ENCODE data around the gene NAPG. TPM values are rescaled to one million over a fixed set of nuclear protein-coding genes. Genes with fewer than 3 reads are reported as not detected.
"Not testable (repeated sequence)": the region's sequence is repeated elsewhere in the genome, so short reads cannot be mapped to it uniquely, and the experiment has no call there.

NAPG gene
- total RNA-seq, result 43.6 and 44.4 TPM in 2 replicates

DNA sequence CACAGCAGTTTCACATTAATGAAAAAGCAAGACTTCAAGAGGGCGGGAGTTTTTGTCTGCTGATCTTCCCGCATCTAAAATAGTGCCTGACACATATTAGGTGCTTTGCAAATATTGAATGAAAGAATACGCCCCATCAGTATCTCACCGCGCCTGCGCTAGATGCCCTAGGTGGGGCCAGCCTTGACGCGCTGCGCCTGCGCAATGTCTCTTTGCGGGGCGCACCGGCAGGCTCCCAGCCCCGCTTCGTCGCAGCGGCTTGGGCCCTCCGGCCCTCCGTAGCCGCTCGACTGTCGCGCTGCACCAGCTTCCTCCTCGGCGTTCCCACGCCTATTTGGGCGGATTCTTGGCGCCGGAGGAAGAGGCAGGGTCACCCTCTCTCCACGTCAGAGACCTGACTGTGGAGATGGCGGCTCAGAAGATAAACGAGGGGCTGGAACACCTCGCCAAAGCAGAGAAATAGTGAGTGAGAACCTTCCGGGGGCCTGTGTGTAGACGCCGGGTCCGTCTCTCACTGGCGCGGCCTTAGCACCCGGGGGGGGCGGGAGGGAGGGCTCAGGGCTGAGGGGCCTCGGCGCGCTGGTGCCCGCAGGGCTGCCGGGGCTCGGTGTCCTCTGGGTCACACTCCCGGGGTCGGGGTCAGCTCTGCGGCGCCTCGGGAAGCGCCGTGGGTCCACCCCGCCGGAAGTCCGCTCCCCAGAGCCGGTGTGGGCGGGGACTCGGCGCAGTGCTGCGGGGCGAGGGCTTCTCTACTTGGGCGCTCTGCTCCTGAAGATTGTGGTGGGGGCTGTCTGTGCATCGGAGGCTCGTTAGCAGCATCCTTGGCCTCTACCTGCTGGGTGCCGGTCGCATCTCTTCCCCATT lies at the start of gene NAPG:
Gene NAPG, plus strand, starts transcription at position 331 of the 864 bp plus-strand sequence. Its CDS starts 76 bp downstream, at position 407.
- DNase-seq, result peak; percentile 97

DNA sequence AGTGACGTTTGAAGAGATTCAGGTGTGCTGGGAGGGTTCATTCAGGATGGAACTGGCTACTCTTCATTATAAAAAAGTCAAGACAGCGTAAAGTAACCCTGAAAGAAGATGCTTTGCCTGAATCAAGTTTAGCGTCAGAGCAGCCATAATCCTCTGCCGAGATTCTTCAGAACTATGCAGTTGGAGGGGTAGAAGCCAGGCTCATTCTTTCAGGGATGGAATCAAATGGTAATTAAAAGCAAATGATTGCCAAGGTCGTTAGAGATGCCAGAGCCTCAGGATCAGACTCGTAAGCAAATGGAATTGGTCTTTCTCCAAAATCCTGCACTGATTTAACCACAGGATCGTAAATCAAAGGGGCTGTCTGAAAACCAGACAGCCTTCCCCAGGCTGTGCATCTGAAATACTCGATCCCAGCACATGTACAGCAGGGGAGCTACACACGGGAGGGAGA lies 49.5 kb upstream of the NAPG start:
- DNase-seq, result no peak

DNA sequence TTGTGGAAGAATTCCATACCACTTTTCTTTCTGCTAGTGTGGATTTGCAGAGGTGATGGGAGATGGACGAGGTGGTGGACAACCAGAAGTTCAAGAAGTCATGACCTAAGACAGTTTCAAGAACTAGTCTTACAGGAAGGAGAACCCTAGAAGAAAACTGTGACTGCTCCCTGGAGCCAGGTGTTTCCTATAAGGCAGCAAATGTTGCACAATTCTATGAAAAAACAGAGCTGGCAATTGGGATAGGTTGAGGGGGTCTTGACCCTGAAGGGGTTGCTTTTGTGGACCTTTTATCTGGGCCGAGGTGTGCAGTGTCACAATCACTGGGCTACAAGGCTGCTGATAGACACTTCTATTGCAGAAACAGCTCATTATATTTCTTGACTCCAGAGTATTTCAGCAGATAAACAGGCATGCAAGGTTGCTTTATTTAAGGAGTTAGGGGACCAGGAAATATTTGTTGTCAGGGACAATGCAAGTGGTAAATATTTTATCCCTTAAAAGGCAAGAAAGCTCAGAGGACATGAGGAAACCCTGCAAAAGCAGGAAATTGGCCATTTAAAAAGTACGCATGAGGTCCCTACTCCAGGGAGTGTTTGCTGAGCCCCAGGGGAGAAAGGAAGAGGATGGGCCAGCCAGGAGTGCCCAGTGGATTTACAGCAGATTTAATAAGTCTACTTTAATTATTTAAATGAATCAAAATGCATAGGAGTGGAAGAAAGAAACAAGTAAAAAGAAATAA lies 48.5 kb upstream of the NAPG start:
- no peak for DNase-seq

DNA sequence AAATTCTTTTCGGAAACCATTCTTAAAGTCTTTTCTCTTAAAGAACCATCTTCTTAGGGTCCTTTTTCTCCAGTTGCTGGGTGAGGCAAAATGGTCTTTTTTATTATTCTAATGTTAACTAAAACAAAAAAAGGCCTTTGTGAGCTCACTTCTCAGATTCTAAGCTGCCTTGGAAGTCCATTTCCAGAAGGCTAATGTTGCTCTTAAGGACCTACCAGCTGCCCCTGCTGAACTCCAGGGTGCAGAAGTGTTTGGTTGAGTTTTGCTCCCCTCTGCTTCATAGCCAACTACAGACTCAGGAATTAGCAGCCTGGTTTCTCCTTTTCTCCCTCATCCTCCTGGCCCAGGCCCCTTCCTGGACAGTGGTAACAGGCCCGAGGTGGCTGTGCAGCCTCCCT lies 48.0 kb upstream of the NAPG start:
- DNase-seq, result no peak

DNA sequence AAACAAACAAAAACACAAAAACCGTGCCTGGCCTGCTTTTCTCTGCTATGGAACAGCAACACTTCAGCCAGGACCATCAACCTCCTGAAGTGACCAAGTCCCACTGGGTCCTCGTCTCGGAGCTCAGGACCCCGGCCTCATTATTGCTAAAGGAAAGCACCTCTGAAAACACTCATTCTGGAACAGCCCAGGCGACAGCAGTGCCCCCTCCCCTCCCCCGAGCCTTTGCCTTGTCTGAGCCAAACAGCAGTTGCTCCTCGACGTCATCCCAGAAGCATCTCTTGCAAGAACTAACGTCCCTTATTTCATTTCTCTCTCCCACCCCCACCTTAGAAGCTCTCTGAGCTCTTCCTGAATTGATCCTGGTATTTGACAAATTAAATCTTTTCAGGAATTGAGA lies 44.0 kb upstream of the NAPG start:
- no peak for DNase-seq

DNA sequence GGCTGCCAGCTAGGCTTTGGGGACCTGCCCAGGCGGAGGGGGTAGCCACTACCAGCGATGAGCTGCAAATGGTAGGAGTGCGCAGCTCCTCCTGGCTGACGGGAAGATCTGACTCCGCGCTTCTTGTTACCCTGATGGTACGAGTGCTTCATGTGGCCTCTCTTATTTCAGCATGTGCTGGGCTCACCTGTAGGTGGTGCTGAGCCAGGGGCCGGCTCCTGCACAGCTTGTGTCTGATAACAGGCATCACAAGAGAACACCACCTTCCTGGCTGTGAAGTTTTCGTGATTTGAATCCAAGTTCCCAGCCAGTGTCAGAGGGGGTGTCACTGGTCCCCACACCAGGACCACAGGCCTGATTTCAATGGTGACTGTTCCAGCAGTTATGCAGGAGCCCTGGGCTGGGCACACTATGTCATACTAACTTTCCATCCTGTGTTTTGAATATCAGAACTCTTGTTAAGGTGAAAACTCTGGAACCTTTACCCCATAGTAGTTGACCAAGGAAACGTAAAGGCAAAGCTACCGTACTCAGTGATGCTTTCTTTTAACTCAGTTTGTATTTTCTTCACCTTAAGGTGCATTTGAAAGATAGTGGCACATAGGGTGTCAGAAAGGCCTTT lies 43.4 kb upstream of the NAPG start:
- no peak for DNase-seq

DNA sequence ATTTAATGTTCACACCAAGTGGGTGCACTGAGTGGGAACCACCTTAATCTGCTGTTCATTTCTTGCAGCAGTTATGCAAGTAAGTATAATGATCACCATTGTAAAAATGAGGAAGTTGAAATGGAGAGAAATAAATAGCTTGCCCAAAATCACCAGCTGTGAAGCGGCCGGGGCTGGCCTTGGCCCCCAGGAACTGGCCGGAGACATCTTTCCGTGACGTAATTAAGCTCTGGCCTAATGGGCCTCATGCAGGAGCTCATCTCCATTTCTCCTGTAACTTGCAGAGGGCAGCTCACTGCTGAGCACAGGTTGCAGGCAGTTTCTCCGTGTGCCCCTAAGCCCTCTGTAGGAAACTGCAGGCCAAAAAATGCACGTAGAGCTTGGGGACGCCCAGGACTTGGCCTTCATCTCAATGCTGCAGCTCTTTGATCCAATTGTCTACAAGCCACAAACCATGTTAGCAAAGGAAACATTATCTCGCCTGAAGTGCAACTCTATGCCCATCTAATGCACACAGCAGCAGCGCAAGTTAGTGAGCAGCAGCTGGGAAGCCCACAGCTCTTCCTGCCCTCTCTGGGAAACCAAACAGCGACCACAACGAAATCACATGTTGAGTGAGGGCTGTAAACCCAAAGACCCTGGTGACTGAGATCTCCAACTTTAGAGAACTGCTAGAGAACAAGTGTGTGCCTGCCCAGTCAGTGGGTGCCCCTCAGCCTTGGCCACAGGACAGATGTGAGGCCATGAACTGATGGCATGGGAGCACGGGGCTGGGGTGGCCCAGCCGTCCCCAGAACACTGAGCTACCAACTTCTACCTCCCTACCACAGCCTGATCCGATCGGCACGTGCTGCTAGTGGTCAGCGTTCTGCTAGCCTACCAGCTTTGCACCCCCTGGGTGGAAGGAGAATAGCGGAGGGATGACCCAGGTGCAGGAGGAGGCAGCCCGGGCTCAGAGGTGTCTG lies 42.6 kb upstream of the NAPG start:
- DNase-seq, result no peak

DNA sequence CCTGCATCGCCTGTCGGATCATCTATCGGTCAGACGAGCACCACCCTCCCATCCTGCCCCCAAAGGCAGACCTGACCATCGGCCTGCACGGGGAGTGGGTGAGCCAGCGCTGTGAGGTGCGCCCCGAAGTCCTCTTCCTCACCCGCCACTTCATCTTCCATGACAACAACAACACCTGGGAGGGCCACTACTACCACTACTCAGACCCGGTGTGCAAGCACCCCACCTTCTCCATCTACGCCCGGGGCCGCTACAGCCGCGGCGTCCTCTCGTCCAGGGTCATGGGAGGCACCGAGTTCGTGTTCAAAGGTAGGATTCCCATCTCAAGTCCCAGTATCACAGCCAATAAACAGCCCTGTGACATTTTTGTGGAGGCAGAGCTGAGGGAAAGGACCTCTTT lies 40.4 kb upstream of the NAPG start:
- DNase-seq, result no peak

DNA sequence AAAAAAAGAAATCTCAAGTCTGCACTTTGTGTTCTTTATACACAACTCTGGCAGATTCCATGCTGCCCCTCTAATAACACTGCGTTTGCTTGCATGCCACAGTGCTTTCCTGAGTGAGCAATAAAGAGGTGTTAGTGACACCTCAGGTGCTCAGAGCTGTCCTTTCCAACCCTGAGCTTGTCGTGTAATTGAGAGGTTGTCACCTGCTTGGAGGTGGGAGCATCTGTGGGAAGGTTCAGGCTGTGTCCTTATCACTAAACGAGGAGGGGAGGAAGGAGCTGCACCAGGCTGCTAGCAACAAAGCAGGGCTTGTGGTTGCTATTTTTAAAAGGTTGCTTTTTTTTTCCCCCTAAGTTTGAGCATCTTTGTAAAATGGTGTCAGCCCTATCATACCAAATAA lies 39.5 kb upstream of the NAPG start:
- DNase-seq, result no peak

DNA sequence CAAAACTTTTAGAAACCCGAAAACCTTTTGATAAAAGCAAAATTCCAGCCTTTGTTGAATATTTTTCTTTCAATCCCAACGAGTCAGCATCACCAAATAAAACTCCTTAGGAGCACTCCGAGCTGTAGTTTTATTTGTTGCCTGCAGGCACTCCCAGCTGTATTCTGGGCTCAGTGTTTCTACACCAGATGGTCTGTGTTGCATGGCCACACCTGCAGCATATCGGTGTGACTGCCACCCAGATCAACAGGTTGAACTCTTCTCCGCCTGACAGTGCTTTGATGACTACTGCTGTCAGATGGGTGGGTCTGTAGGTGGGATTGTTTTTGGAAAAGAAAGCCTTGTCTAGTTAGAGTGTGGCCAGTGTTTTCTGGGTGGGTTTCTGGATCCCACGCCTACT lies 38.7 kb upstream of the NAPG start:
- DNase-seq, result no peak

DNA sequence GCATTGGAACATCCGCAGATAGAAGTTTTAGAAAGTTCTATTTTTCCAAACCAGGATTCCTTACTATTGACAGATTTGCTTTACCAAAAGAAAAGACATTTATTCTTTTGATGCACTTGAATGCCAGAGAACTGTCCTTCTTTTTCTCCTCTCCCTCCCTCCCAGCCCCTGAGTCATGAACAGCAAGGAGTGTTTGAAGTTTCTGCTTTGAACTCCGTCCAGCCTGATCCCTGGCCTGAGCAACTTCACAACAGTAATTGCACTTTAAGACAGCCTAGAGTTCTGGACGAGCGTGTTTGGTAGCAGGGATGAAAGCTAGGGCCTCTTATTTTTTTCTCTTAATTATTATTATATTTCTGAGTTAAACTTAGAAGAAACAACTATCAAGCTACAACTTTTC lies 37.8 kb upstream of the NAPG start:
- DNase-seq, result no peak

DNA sequence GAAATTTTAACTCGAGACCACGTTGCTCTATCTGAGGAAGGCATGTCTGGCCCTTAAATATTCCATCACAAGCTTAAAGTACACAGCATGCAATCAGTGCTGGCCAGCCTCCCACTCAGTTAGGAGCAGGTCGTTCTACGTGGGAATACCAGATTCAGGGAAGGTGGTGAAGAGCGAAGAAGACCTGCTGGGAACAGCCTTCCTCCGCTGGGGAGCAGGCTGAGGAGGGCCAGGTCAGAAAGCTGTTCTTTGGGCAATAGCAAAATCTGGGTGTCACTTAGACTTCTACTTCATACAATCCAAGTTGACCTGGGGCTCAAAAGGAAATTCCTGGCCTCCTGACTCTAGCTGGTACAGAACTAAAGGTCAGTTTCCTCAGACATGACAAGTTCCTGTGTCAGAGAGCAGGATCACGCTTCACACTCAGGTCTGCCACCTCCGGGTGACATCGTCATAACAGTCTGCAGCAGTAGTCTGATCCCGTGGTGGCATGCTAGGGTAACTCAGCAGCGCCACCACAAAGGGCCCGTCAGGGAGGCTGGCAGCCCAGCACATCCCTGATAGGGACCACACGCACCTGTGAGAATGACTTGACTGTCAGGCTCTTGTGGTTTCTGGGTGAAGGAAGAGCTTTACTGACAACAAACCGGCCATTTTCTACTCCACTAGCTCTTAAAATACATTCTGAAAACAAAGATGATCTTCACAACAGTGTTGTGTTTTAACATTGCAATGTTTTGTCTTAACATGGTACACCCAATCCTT lies 35.2 kb upstream of the NAPG start:
- DNase-seq, result no peak

DNA sequence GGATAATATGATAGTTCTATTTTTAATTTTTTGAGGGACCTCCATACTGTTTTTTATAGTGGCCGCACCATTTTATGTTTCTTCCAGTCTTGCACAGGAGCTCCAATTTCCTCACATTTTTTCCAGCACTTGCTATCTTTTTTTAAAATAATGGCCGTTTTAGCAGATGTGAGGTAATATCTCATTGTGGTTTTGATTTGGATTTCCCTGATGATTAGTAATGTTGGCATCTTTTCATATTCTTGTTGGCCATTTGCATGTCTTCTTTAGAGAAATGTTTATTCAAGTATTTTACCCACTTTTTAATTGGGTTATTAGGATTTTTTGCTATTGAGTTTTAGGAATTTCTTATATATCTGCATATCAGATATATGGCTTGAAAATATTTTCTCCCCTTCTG lies 29.9 kb upstream of the NAPG start:
- DNase-seq, result no peak

DNA sequence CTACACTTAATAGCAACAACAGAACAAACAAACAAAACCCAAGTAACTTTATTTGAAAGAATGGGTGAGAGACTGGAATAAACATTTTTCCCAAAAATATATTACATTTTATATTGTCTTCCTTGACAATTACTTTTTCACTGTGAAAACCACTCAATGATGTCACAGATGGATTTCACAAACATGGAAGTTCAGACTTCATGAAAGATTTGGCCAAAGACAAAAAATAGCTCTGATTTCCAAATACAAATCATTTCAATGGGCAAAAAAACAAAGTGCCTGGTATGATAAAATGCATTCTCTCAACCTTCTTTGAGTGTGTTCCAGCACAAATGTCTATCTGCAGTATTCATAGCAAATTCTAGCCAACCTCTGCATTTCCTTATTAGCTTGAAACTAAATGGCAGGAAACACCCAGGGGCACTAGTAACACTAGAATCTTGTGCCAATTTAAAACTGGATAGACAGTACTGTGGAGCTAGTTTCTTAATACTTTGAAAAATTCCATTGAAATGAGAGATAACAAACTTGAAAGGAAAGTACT lies 28.5 kb upstream of the NAPG start:
- peak; percentile 11 for DNase-seq

DNA sequence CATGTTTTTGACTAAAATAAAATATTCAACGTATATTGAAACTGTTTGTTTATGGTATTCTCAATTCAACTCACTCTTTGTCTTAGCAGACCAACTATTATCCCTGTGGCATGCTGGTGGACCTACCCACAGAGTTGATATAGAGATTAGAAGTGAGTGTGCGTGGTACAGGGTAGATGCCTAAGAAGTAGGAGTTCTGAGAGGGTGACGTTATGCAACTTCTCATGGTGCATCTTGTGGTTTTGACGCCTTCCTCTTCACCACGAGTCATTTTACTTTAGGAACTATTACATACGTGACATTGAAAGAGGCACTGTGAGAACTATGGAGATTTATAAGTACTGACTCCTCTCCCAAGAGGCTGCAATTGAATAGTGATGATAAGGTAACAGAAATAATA lies 26.6 kb upstream of the NAPG start:
- DNase-seq, result no peak

DNA sequence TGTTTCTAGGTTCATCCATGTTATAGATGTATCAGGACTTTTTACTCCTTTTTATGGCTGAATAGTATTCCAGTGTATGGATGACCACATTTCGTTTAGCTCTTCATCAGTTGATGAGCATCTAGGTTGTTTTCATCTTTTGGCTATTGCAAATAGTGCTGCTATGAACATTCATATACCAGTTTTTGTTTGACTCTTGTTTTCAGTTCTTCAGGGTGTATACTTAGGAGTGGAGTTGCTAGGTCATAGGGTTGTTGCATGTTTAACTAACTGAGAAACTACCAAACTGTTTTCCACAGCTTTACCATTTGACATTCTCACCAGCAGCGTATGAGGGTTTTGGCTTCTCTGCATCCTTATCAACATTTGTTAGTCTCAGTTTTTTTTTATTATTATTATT lies 25.8 kb upstream of the NAPG start:
- DNase-seq, result no peak

DNA sequence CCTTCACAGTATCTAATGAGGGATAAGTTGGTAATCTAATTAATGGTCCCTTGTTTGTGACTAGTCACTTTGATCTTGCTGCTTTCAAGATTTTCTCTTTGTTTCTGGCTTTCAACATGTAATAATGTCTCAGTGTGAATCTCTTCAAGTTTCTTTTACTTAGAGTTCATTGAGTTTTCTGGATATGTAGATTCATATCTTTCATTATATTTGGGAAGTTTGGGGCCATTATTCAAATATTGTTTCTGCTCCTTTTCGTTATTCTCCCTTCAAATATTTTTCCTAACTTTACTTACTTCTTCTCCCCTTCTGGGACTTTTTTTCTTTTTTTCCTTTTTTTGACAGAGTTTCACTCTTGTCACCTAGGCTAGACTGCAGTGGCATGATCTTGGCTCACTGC lies 21.1 kb upstream of the NAPG start:
- DNase-seq, result no peak

DNA sequence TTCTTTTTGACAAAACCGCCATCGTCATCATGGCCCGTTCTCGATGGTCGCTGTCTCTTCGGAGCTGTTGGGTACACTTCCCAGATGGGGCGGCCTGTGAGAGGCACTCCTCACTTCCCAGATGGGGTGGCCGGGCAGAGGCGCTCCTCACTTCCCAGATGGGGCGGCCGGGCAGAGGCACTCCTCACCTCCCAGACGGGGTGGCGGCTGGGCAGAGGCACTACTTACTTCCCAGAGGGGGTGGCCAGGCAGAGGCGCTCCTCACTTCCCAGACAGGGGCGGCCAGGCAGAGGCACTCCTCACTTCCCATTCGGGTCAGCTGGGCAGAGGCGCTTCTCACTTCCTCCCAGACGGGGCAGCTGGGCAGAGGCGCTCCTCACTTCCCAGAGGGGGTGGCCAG lies 19.9 kb upstream of the NAPG start:
- DNase-seq, result not testable (repeated sequence)

DNA sequence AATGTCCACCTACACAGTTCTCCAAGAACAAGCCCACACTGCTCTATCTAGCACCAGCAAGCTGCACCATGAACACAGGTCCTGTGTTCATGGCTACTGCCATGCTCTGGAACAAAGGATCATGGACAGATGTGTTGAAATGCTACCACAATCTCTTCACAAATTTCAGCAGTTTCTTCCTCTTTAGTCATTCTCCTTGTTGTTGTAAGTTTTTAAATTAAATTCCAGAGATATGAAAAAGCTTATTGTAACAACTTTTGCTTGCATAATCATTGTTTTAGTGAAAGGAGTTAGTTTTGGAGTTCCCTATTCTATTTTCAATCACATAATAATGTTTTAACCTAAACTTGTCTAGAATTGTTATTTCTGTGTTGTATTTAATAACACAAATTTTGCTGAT lies 17.2 kb upstream of the NAPG start:
- no peak for DNase-seq

DNA sequence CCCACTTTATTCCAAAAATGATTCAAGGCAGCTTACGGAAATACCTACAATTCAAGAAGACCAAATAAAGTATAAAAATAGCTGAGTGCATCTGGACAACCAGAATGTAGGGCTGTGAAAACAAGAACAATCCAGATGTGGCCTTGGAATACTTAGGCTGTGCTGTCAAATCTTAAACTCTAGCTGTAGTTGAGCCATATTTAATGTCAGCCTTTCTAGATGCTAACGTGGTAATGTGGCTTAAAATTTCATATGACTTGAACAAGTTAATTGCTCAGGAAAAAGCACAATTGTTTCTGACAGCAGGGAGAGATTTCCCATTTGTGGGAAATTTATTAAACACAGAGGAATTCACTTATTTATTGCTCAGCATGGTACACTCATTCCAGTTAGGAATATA lies 14.6 kb upstream of the NAPG start:
- DNase-seq, result no peak

DNA sequence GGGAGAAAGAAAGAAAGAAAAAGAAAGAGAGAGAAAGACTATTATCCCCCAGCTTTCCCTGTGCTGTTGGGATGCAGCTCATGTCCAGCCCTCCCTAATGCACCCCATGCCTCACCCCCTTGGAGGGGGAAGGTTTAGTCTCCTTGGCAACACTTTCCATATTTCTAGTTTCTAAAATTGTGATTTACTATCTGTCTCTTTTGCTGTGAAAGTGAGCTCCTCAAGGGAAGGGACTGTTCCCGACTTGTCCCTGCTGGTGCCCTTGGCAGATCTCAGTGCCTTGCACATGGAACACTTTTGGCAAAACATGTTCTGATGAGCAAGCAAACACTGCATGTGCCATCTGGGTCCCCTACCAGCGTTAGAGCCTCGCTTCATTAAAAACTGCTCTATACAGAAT lies 11.7 kb upstream of the NAPG start:
- DNase-seq, result no peak
